Measurements from ENCODE around the gene FERMT3.

The FERMT3 gene

DNA sequence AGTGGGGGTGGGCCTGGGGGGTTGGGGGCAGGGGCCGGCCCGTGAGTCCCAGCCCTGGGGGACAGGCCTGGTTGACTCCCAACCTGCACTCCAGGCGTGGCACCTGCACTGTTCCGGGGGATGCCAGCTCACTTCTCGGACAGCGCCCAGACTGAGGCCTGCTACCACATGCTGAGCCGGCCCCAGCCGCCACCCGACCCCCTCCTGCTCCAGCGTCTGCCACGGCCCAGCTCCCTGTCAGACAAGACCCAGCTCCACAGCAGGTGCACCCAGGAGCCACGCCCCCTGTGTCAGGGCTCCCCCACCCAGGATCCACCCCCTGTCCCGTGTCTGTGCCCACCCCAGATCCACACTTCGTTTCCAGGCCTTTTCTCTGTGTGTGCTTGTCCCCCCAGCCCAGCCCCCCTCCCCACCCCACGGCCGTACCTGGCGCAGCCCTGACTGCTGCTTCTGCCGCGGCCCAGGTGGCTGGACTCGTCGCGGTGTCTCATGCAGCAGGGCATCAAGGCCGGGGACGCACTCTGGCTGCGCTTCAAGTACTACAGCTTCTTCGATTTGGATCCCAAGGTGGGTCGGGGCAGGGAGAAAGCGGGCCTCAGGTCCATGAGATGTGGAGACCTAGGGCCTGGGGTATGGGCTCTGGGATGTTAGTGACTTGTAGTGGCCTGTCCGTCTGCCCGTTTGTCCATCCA is 4.8 kb downstream of the FERMT3 start:
- H3K27me3 ChIP-seq (ENCODE audit: control insufficient read depth, insufficient read depth, low read length) = no peaks in the 10 kb centered on the region
- H3K4me3 ChIP-seq (ENCODE audit: low read length) = no peak overlapping the region
- H3K36me3 ChIP-seq (ENCODE audit: control insufficient read depth, insufficient read depth, low read length) = no peaks in the 10 kb centered on the region
- H3K9me3 ChIP-seq (ENCODE audit: control insufficient read depth, low read length) = no peaks in the 10 kb centered on the region
- no peak overlapping the region for H3K9ac ChIP-seq (ENCODE audit: low read length)
- H3K4me1 ChIP-seq (ENCODE audit: control insufficient read depth, insufficient read depth, low read length) = peaks cover 24% of the 10 kb centered on the region

DNA sequence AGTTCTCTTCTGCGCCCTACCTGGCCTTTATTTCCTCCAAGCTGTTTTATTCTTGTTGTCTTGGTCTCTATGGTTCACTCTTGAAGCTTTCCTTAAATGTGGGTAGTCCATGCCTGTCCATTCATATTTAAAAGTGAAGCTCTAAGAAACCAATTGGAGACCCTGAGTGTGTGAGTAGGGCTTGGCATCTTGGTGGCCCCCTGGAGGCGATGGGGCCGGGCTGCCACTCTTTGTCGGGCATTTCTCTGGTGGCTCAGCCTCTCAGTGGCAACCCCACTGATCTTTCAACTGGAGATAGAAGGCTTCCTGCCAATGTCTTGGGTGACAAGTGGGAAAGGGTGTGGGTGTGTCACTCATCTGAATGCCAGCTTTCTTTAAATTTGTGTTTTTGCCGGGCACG is 10.4 kb downstream of the FERMT3 start:
- Histone ChIP-seq H3K9ac (ENCODE audit: low read length) (no peak overlapping the region), H3K9me3 (ENCODE audit: control insufficient read depth, low read length) (no peaks in the 10 kb centered on the region), H3K4me3 (ENCODE audit: low read length) (no peak overlapping the region), H3K4me1 (ENCODE audit: control insufficient read depth, insufficient read depth, low read length) (peaks cover 12% of the 10 kb centered on the region), H3K27me3 (ENCODE audit: control insufficient read depth, insufficient read depth, low read length) (no peaks in the 10 kb centered on the region), H3K36me3 (ENCODE audit: control insufficient read depth, insufficient read depth, low read length) (no peaks in the 10 kb centered on the region)

DNA sequence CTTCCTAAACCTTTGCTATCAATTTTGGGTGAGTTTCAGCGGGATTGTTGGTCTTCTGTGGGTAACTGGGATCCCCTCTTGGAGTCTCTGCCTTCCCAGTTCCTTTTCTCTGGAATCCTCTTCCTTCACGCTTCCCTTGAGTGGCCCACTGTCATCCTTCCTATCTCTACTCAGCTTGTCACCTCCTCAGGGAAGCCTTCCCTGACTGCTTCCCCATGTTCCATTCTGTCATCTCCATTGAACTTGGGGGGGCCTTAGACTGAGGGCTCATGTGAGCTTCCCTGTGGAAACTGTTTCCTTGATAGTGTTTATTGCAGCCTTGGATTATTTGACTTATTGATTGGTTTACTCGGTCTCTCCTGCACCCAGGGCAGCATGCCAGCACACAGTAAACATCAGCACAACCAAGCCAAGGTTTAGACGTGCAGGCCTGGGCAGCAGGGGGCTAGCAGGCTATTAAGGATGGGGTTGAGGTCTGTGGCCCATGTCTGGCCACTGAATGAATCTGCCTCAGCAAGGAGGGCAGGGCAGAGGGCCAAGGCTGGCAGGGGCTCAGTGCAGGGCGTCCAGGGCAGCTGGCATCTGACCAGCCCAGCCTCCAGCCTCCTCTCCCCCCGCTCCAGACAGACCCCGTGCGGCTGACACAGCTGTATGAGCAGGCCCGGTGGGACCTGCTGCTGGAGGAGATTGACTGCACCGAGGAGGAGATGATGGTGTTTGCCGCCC is 12.3 kb downstream of the FERMT3 start:
- no peaks in the 10 kb centered on the region for H3K36me3 ChIP-seq (ENCODE audit: control insufficient read depth, insufficient read depth, low read length)

DNA sequence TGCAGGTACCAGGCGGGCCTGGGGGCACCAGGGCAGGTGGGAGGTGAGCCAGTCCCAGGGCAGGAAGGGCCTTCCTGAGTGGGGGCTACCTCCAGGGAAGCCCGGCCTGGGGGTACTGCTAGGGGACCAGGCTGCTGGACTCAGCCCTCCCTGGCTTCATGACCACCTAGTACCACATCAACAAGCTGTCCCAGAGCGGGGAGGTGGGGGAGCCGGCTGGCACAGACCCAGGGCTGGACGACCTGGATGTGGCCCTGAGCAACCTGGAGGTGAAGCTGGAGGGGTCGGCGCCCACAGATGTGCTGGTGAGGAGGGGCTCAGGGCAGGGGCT is 12.8 kb downstream of the FERMT3 start:
- Histone ChIP-seq H3K9ac (ENCODE audit: low read length) (no peak overlapping the region), H3K27me3 (ENCODE audit: control insufficient read depth, insufficient read depth, low read length) (no peaks in the 10 kb centered on the region), H3K4me1 (ENCODE audit: control insufficient read depth, insufficient read depth, low read length) (peaks cover 31% of the 10 kb centered on the region), H3K4me3 (ENCODE audit: low read length) (no peak overlapping the region), H3K36me3 (ENCODE audit: control insufficient read depth, insufficient read depth, low read length) (no peaks in the 10 kb centered on the region), H3K9me3 (ENCODE audit: control insufficient read depth, low read length) (no peaks in the 10 kb centered on the region)

More for the DNA sequence above, 12.3 kb downstream of the FERMT3 start:
- no peaks in the 10 kb centered on the region for H3K27me3 ChIP-seq (ENCODE audit: control insufficient read depth, insufficient read depth, low read length)
- H3K9me3 ChIP-seq (ENCODE audit: control insufficient read depth, low read length) = no peaks in the 10 kb centered on the region
- H3K4me1 ChIP-seq (ENCODE audit: control insufficient read depth, insufficient read depth, low read length) = peaks cover 25% of the 10 kb centered on the region
- no peak overlapping the region for H3K9ac ChIP-seq (ENCODE audit: low read length)
- H3K4me3 ChIP-seq (ENCODE audit: low read length) = no peak overlapping the region

DNA sequence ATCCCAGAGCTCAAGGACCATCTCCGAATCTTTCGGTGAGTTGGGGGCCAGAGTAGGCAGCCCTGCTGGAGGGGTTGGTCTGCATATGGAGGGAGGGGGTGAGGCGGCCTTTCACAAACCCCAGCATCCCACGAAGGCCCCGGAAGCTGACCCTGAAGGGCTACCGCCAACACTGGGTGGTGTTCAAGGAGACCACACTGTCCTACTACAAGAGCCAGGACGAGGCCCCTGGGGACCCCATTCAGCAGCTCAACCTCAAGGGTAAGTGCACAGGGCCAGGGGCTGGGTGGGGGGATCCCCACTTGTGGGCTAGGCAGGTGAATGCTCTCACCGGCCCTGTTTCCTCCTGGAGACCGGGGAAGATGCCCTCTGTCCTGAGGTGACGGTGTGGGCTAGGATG is 13.2 kb downstream of the FERMT3 start:
- Histone ChIP-seq H3K9ac (ENCODE audit: low read length) (no peak overlapping the region), H3K27me3 (ENCODE audit: control insufficient read depth, insufficient read depth, low read length) (no peaks in the 10 kb centered on the region), H3K36me3 (ENCODE audit: control insufficient read depth, insufficient read depth, low read length) (no peaks in the 10 kb centered on the region), H3K9me3 (ENCODE audit: control insufficient read depth, low read length) (no peaks in the 10 kb centered on the region), H3K4me3 (ENCODE audit: low read length) (no peak overlapping the region), H3K4me1 (ENCODE audit: control insufficient read depth, insufficient read depth, low read length) (peaks cover 35% of the 10 kb centered on the region)

DNA sequence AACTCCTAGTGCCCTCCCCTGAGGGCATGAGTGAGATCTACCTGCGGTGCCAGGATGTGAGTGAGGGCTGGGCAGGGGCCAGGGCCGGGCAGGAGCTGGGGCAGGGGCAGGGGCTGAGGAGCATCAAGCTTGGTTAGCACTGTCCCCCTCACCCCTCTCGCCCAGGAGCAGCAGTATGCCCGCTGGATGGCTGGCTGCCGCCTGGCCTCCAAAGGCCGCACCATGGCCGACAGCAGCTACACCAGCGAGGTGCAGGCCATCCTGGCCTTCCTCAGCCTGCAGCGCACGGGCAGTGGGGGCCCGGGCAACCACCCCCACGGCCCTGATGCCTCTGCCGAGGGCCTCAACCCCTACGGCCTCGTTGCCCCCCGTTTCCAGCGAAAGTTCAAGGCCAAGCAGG is 13.8 kb downstream of the FERMT3 start:
- Histone ChIP-seq H3K27me3 (ENCODE audit: control insufficient read depth, insufficient read depth, low read length) (no peaks in the 10 kb centered on the region), H3K36me3 (ENCODE audit: control insufficient read depth, insufficient read depth, low read length) (no peaks in the 10 kb centered on the region), H3K9me3 (ENCODE audit: control insufficient read depth, low read length) (no peaks in the 10 kb centered on the region), H3K9ac (ENCODE audit: low read length) (no peak overlapping the region), H3K4me3 (ENCODE audit: low read length) (no peak overlapping the region), H3K4me1 (ENCODE audit: control insufficient read depth, insufficient read depth, low read length) (peaks cover 40% of the 10 kb centered on the region)

DNA sequence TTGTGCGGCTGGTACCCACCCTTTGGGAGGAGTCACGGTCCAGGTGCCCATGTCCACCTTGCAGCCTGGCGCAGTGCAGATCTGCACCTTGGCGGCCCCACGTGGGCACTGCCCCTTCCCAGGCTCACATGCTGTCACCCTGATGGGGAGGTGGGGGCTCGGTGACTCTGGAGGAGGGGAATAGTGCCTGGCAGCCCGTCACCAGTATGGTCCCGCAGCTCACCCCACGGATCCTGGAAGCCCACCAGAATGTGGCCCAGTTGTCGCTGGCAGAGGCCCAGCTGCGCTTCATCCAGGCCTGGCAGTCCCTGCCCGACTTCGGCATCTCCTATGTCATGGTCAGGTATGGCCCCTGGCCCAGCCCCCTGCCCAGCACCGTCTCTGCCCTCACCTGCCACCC is 14.3 kb downstream of the FERMT3 start:
- no peaks in the 10 kb centered on the region for H3K27me3 ChIP-seq (ENCODE audit: control insufficient read depth, insufficient read depth, low read length)
- H3K4me1 ChIP-seq (ENCODE audit: control insufficient read depth, insufficient read depth, low read length) = peaks cover 43% of the 10 kb centered on the region
- no peaks in the 10 kb centered on the region for H3K36me3 ChIP-seq (ENCODE audit: control insufficient read depth, insufficient read depth, low read length)
- no peak overlapping the region for H3K4me3 ChIP-seq (ENCODE audit: low read length)
- H3K9ac ChIP-seq (ENCODE audit: low read length) = no peak overlapping the region
- no peaks in the 10 kb centered on the region for H3K9me3 ChIP-seq (ENCODE audit: control insufficient read depth, low read length)

DNA sequence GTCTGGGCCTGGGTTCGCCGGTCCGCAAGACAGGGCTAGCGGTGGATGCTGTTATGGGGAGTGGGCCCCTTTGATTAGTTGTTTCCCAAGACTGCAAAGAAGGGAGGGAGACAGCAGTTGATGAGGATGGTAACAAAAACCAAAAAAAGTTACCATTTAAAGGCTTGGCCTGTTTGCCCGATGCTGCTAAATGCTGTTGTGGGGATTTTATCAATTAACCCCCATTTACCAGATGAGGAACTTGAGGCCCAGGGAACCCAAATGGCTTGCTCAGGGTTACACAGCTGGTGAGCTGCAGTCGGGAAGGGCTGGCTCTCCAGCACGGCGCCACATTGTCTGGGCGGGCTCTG is 16.1 kb downstream of the FERMT3 start:
- no peak overlapping the region for H3K4me3 ChIP-seq (ENCODE audit: low read length)
- peaks cover 56% of the 10 kb centered on the region for H3K4me1 ChIP-seq (ENCODE audit: control insufficient read depth, insufficient read depth, low read length)
- no peaks in the 10 kb centered on the region for H3K9me3 ChIP-seq (ENCODE audit: control insufficient read depth, low read length)
- no peaks in the 10 kb centered on the region for H3K27me3 ChIP-seq (ENCODE audit: control insufficient read depth, insufficient read depth, low read length)
- H3K9ac ChIP-seq (ENCODE audit: low read length) = peak overlapping the region; percentile 34
- no peaks in the 10 kb centered on the region for H3K36me3 ChIP-seq (ENCODE audit: control insufficient read depth, insufficient read depth, low read length)

DNA sequence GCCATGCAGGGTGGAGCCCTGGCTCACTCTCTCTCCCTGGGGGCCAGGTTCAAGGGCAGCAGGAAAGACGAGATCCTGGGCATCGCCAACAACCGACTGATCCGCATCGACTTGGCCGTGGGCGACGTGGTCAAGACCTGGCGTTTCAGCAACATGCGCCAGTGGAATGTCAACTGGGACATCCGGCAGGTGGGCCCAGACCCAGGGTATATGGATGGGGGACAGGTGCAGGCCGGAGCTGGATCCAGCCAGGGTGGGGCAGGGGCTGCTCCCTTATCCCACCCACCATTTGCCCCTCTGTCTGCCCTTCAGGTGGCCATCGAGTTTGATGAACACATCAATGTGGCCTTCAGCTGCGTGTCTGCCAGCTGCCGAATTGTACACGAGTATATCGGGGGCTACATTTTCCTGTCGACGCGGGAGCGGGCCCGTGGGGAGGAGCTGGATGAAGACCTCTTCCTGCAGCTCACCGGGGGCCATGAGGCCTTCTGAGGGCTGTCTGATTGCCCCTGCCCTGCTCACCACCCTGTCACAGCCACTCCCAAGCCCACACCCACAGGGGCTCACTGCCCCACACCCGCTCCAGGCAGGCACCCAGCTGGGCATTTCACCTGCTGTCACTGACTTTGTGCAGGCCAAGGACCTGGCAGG is 16.6 kb downstream of the FERMT3 start:
- Histone ChIP-seq H3K27me3 (ENCODE audit: control insufficient read depth, insufficient read depth, low read length) (no peaks in the 10 kb centered on the region), H3K36me3 (ENCODE audit: control insufficient read depth, insufficient read depth, low read length) (no peaks in the 10 kb centered on the region), H3K4me3 (ENCODE audit: low read length) (no peak overlapping the region), H3K9me3 (ENCODE audit: control insufficient read depth, low read length) (no peaks in the 10 kb centered on the region), H3K9ac (ENCODE audit: low read length) (peak overlapping the region; percentile 34), H3K4me1 (ENCODE audit: control insufficient read depth, insufficient read depth, low read length) (peaks cover 57% of the 10 kb centered on the region)

DNA sequence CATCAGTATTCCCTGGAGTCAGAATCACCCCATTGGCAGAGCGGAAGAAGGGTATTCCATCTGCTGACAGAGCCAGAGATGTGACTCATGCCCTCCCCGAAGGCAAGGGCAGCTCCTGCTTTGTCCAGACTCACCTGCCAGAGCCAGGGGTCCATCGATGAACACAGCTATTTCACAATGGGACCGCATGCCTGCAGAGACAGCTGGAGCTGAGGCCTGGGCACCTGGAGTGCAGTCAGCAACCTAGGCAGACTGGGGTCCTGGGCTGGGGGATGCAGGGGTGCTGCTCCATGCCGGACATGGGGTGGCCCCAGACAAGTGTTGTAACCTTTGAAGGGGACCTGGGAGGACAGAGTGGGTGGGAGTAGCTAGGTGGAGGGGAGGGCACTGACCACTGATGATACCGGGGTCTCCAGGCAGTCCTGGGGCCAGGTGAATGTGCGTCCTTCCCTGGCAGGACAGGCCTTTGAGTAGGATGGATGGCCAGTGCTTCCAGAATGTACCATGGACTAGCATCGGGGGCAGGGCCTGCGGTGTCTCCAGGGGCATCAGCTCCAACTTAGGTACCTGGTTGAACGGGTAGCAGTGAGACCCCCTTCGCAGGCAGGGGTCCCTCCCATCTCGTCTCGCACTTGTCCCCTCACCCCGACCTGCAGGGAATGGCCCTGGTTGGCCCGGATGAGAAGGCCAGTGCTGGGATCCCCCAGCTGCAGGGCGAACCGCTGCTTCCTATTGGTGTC is 17.8 kb downstream of the FERMT3 start:
- Histone ChIP-seq H3K9me3 (ENCODE audit: control insufficient read depth, low read length) (no peaks in the 10 kb centered on the region), H3K4me3 (ENCODE audit: low read length) (no peak overlapping the region), H3K36me3 (ENCODE audit: control insufficient read depth, insufficient read depth, low read length) (no peaks in the 10 kb centered on the region), H3K4me1 (ENCODE audit: control insufficient read depth, insufficient read depth, low read length) (peaks cover 51% of the 10 kb centered on the region), H3K9ac (ENCODE audit: low read length) (no peak overlapping the region), H3K27me3 (ENCODE audit: control insufficient read depth, insufficient read depth, low read length) (no peaks in the 10 kb centered on the region)

DNA sequence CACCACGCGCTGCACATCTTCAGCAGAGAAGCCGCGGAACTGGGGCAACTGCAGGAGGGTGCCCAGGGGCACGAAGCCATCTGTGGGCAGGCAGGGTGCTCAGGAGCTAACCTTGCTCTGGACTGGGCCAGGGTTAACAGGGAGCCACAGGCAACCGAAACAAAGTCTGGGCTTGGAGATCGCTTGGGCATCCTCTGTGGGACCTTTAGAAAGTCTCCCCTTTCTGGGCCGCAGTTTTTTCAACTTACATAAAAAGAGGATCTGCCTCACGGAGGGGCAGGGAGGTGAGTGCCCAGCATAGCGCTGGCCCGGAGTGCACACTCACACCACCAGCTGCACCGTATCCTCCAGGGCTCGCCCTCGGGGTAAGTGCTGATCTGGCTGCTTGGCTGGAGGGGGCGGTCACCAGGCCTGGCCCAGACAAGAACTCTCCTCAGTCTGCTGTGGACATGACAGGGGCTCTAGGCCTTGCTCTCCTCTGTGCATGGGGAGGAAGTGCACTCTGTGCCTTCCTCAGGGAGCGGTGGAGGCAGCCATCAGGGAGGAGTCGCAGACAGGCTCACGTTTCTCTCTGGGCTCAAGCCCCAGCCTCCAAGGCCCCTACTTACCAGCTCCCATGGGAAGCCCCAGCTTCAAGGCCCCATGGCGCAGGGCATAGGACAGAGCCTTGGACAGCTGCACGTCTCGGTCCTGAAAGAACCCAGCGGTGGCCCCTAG is 18.5 kb downstream of the FERMT3 start:
- no peaks in the 10 kb centered on the region for H3K36me3 ChIP-seq (ENCODE audit: control insufficient read depth, insufficient read depth, low read length)
- peaks cover 56% of the 10 kb centered on the region for H3K4me1 ChIP-seq (ENCODE audit: control insufficient read depth, insufficient read depth, low read length)

More for the DNA sequence above, 18.5 kb downstream of the FERMT3 start:
- no peaks in the 10 kb centered on the region for H3K9me3 ChIP-seq (ENCODE audit: control insufficient read depth, low read length)
- H3K9ac ChIP-seq (ENCODE audit: low read length) = peak overlapping the region; percentile 96
- H3K27me3 ChIP-seq (ENCODE audit: control insufficient read depth, insufficient read depth, low read length) = no peaks in the 10 kb centered on the region
- peak overlapping the region; percentile 92 for H3K4me3 ChIP-seq (ENCODE audit: low read length)

Data from mucosa of stomach (tissue), 1 donor.